Measurements from ENCODE around the gene PACS2. TPM values are rescaled to one million over a fixed set of nuclear protein-coding genes. Genes with fewer than 3 reads are reported as not detected.

PACS2 gene
- total RNA-seq (2013), result 27.3 TPM
- polyA plus RNA-seq (10 to 100 TPM in 1 of 3 donors, 1 to 10 TPM in 2; 3.1 to 87.0 (median 3.7) TPM), polyA minus RNA-seq (30.8 and 44.1 TPM in 2 replicates), total RNA-seq (7.0 to 48.5 (median 37.8) reads per million in 11 experiments)

GRCh38 chr14:105314287-105315200, at the start of gene PACS2:
Gene PACS2 (plus strand): TSS chr14:105314748. CDS start chr14:105314919, 171 bp downstream.
- Mint-ChIP-seq H3K4me1 (peaks cover 36% of the 10 kb centered on the region), H3K27ac (peak within 1 kb of the TSS in 6 of 7 donors; percentile 41 to 86 (median 77)), H3K4me3 (peak within 1 kb of the TSS; percentile 85 to 87), H3K27me3 (ENCODE audit: low read depth in 3 of 3) (peaks cover 3 to 11% (median 4%) of the 10 kb centered on the region in 3 donors), H3K9me3 (peaks cover 0 to 2% (median 0%) of the 10 kb centered on the region in 7 donors), H3K36me3 (no peaks in the 10 kb centered on the region)
- Histone ChIP-seq H3K27me3 (ENCODE audit: control insufficient read depth in 2 of 2, insufficient read depth in 2 of 2, low read length in 2 of 2) (no peaks in the 10 kb centered on the region), H3K36me3 (replicated peaks in 1 of 2; ENCODE audit: control insufficient read depth in 1 of 2, insufficient read depth in 2 of 2, low read length in 2 of 2) (no peaks in the 10 kb centered on the region), H3K79me2 (ENCODE audit: insufficient read depth, low read length) (peaks cover 28% of the 10 kb centered on the region), H3K4me1 (ENCODE audit: control insufficient read depth in 1 of 2, insufficient read depth in 2 of 2, low read length in 2 of 2) (peaks cover 35 to 46% of the 10 kb centered on the region in 2 donors), H4K20me1 (ENCODE audit: insufficient read depth, low read length) (peaks cover 27% of the 10 kb centered on the region), H3K9ac (ENCODE audit: insufficient read depth, low read length, poor library complexity, severe bottlenecking) (peak within 1 kb of the TSS; percentile 67), H3K27ac (ENCODE audit: low read depth in 1 of 2, low read length in 2 of 2) (peak within 1 kb of the TSS; percentile 29 to 68), H3K4me2 (replicated peaks; ENCODE audit: extremely low read depth, low read length, poor library complexity, severe bottlenecking) (peak within 1 kb of the TSS; percentile 91), H2AFZ (ENCODE audit: insufficient read depth, low read depth, low read length, poor library complexity, severe bottlenecking) (peak within 1 kb of the TSS; percentile 95), H3K9me3 (replicated peaks in 1 of 2; ENCODE audit: control insufficient read depth in 1 of 2, insufficient read depth in 1 of 2, low read length in 2 of 2) (no peaks in the 10 kb centered on the region), H3K4me3 (replicated peaks in 1 of 3; ENCODE audit: low read depth in 2 of 3, low read length in 3 of 3) (peak within 1 kb of the TSS; percentile 41 to 79 (median 48))
- intact Hi-C loops (cut with micrococcal nuclease), result loop anchor here in 1 of 2 donors (2.0 kb wide), 1 partner anchor 14 kb away; the partner anchor contains the start of gene BRF1
- no peak for TF ChIP-seq CTCF (IDR thresholded peaks at IDR 0.05)
- under 1% methylated on average over 146 of the region's 163 CpGs for WGBS (ENCODE audit: insufficient coverage)
- peak; percentile 83 to 89 (median 85) for DNase-seq

GRCh38 chr14:105267820-105268548, 46.6 kb upstream of the PACS2 start:
- Histone ChIP-seq H3K4me2 (replicated peaks; ENCODE audit: extremely low read depth, low read length, poor library complexity, severe bottlenecking) (no peak overlapping the region), H3K79me2 (ENCODE audit: insufficient read depth, low read length) (no peaks in the 10 kb centered on the region), H3K9me3 (replicated peaks in 1 of 2; ENCODE audit: control insufficient read depth in 1 of 2, insufficient read depth in 1 of 2, low read length in 2 of 2) (no peaks in the 10 kb centered on the region), H4K20me1 (ENCODE audit: insufficient read depth, low read length) (peaks cover 27% of the 10 kb centered on the region), H3K4me3 (replicated peaks in 1 of 3; ENCODE audit: low read depth in 2 of 3, low read length in 3 of 3) (no peak overlapping the region), H3K9ac (ENCODE audit: insufficient read depth, low read length, poor library complexity, severe bottlenecking) (no peak overlapping the region), H3K27me3 (ENCODE audit: control insufficient read depth in 2 of 2, insufficient read depth in 2 of 2, low read length in 2 of 2) (no peaks in the 10 kb centered on the region), H3K27ac (ENCODE audit: low read depth in 1 of 2, low read length in 2 of 2) (no peak overlapping the region), H2AFZ (ENCODE audit: insufficient read depth, low read depth, low read length, poor library complexity, severe bottlenecking) (no peak overlapping the region), H3K36me3 (replicated peaks in 1 of 2; ENCODE audit: control insufficient read depth in 1 of 2, insufficient read depth in 2 of 2, low read length in 2 of 2) (peaks cover 22 to 62% of the 10 kb centered on the region in 2 donors), H3K4me1 (ENCODE audit: control insufficient read depth in 1 of 2, insufficient read depth in 2 of 2, low read length in 2 of 2) (no peaks in the 10 kb centered on the region)
- TF ChIP-seq CTCF (IDR thresholded peaks at IDR 0.05), result no peak
- peak overlapping the region in 1 of 7 donors; percentile 55 for H3K27ac Mint-ChIP-seq
- WGBS (ENCODE audit: insufficient coverage), result 96% methylated on average over 16 of the region's 21 CpGs
- H3K4me1 Mint-ChIP-seq, result no peaks in the 10 kb centered on the region
- no peak for DNase-seq
- H3K36me3 Mint-ChIP-seq, result peaks cover 45 to 67% of the 10 kb centered on the region in 2 donors
- peaks cover 0 to 1% (median 0%) of the 10 kb centered on the region in 7 donors for H3K9me3 Mint-ChIP-seq
- intact Hi-C loops (cut with micrococcal nuclease), result no loop called here
- no peaks in the 10 kb centered on the region for H3K27me3 Mint-ChIP-seq (ENCODE audit: low read depth in 3 of 3)
- no peak overlapping the region for H3K4me3 Mint-ChIP-seq
